Spinal cord (tissue), 10 donors: ENCODE results near the gene SFSWAP. TPM values are rescaled to one million over a fixed set of nuclear protein-coding genes. Genes with fewer than 3 reads are reported as not detected.

ENCODE experiments used
- DNase-seq, 6 donors: peaks; one replicate each; pipeline versions ENCODE4 v3.0.0 to v3.0.0-alpha.2; 2013 to 2015; ENCODE audit warnings: low spot score in 6 of 6, low read depth in 4 of 6
- H3K27ac ChIP-seq: one replicate; pipeline ENCODE4 v1.5.1; 2013; ENCODE audit warnings: low read depth, low read length, control low read depth
- H3K27me3 ChIP-seq: one replicate; pipeline ENCODE4 v1.6.1; 2013; ENCODE audit warnings: low read length; ENCODE audit not compliant: control insufficient read depth, insufficient read depth
- H3K36me3 ChIP-seq: one replicate; pipeline ENCODE4 v1.6.1; 2013; ENCODE audit warnings: low read length; ENCODE audit not compliant: control insufficient read depth, insufficient read depth
- H3K4me1 ChIP-seq: one replicate; pipeline ENCODE4 v1.6.1; 2013; ENCODE audit warnings: low read length; ENCODE audit not compliant: control insufficient read depth, insufficient read depth
- H3K4me3 ChIP-seq: one replicate; pipeline ENCODE4 v1.5.1; 2013; ENCODE audit warnings: low read depth, low read length, control low read depth
- H3K9me3 ChIP-seq: one replicate; pipeline ENCODE4 v1.6.1; 2013; ENCODE audit warnings: low read length; ENCODE audit not compliant: control insufficient read depth, insufficient read depth
- WGBS: methylation state at CpG from one replicate; pipeline ENCODE4 v1.1.5; 2013; ENCODE audit warnings: missing lambda C conversion rate; ENCODE audit not compliant: insufficient coverage; 5-methylcytosine and 5-hydroxymethylcytosine counted together
- polyA plus RNA-seq, 2 donors: library from polyadenylated mRNA; unstranded; fragments of 120-200 nt; gene quantifications; one replicate each; pipeline ENCODE4 v1.2.1, GENCODE V29; 2013; ENCODE audit not compliant: insufficient read length in 2 of 2
- total RNA-seq, 2 donors: library from RNA; depleted of rRNA in 1 of 2; stranded (reverse); fragments of 120-200 nt in 1 of 2; fragments of >200 nt in 1 of 2; gene quantifications; one replicate each; pipeline versions ENCODE4 v1.2.3 to v1.2.4, GENCODE V29; 2013 to 2014
- donor health status: healthy.

SFSWAP gene
- total and polyA plus RNA-seq, 4 donors, result 20.1 to 78.6 (median 47.1) TPM

DNA sequence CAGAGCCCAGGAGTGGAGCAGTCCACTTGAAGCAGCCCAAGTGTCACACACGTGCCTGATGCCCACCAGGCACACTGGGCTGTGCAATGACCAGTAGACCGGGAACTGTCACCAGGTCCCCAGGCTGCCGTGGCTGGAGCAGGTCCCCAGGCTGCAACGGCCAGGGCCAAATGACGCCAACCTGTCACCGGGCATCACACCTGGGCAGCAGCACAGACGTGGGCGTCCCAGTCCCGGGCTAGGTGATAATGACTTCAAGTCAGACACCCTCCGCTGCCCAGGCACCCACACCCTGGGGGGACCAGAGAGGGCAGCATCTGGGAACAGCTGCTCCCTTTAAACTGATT, 86.7 kb downstream of the SFSWAP start:
- WGBS, result 91% methylated on average over 10 of the region's 10 CpGs
- Histone ChIP-seq H3K27ac (no peak overlapping the region), H3K4me1 (peaks cover 6% of the 10 kb centered on the region), H3K9me3 (no peaks in the 10 kb centered on the region), H3K36me3 (peaks cover 85% of the 10 kb centered on the region), H3K4me3 (no peak overlapping the region), H3K27me3 (no peaks in the 10 kb centered on the region)
- DNase-seq, result no peak

DNA sequence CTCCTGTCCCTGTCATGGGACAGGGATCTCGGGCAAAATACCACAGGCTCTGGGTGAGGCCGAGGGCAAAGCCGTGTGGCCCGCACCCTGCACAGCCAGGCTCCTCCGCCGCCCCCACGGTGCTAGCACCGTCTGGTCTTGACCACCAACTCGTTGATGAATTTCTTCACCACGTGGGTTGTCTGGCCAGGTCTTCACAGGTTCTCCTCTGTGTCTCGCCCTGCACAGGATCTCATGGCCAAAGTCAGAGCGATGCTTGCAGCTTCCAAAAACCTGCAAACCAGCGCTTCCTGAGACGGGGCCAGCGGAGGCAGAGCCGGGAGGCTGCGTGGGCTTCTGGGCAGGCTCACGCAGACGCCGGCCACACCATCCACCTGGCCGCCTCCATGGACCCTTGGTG, 88.3 kb downstream of the SFSWAP start:
- Histone ChIP-seq H3K36me3 (peaks cover 81% of the 10 kb centered on the region), H3K27ac (no peak overlapping the region), H3K4me1 (peaks cover 6% of the 10 kb centered on the region), H3K27me3 (no peaks in the 10 kb centered on the region), H3K9me3 (no peaks in the 10 kb centered on the region), H3K4me3 (no peak overlapping the region)
- 94% methylated on average over 18 of the region's 21 CpGs for WGBS
- DNase-seq, result no peak

DNA sequence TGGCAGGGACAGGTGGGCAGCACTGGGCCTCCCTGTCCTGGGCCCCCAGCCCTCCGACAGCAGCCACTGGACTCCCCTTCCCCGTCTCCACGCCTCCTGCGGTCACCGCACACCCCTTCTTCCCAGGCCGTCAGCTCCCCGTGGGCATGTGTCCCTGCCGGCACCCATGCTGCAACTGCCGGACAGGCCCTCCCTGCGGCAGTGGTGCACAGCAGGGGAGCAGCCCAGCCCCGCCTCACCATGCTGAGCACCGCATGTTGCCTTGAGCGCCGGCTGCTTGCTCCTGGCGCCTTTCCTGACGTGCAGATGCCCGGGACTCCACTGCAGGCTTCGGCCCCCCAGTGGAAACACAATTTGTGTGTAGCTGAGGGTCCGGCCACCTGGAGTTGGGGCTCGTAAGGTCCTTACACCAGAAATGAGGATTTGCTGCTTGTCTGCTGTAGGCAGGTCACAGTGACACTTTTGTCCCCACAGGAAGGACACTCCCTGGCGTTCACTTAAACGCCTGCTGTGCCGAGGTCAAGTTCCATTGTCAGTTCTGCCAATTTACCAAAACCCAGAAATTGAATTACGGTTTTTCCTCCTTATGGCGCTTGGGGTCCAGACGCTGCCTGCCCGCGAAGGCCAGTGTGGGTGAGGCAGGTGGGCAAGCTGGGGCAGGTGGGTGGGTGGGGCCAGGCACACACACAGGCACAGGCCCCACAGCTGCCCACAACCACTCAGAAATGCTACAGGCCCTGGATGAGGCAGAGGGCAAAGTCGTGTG, 89.1 kb downstream of the SFSWAP start:
- H3K27me3 ChIP-seq, result no peaks in the 10 kb centered on the region
- peaks cover 6% of the 10 kb centered on the region for H3K4me1 ChIP-seq
- H3K9me3 ChIP-seq, result no peaks in the 10 kb centered on the region
- H3K36me3 ChIP-seq, result peaks cover 74% of the 10 kb centered on the region
- H3K4me3 ChIP-seq, result no peak overlapping the region
- DNase-seq, result no peak
- H3K27ac ChIP-seq, result no peak overlapping the region
- WGBS, result 84% methylated on average over 19 of the region's 29 CpGs

DNA sequence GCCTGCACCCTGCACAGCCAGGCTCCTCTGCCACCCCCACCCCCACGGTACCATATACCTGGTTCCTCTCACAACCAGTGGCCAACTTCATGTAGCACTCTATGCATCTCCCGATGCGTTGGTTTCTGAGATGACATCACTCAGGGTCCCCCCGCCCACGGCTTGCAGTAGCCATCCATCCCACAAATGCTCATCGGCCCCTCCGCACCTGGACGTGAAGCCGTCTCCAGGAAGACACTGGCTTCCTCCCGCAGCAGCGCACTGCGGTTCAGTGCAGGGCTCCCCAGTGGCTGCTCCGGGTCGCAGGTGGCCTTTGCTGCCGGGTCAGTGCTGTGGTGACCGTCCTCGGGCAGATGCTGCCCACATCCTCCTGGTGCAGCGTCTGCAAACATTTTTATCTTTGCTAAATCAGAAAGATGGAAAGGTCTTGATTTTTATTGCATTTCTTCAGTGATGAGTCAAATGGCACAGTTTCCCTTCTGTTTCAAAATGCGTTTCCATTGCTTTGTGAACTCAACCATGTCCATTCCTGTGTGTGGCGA, 89.8 kb downstream of the SFSWAP start:
- peaks cover 67% of the 10 kb centered on the region for H3K36me3 ChIP-seq
- DNase-seq, result no peak
- no peaks in the 10 kb centered on the region for H3K9me3 ChIP-seq
- H3K4me1 ChIP-seq, result no peaks in the 10 kb centered on the region
- H3K4me3 ChIP-seq, result no peak overlapping the region
- WGBS, result 90% methylated on average over 17 of the region's 20 CpGs
- H3K27me3 ChIP-seq, result no peaks in the 10 kb centered on the region
- H3K27ac ChIP-seq, result no peak overlapping the region

DNA sequence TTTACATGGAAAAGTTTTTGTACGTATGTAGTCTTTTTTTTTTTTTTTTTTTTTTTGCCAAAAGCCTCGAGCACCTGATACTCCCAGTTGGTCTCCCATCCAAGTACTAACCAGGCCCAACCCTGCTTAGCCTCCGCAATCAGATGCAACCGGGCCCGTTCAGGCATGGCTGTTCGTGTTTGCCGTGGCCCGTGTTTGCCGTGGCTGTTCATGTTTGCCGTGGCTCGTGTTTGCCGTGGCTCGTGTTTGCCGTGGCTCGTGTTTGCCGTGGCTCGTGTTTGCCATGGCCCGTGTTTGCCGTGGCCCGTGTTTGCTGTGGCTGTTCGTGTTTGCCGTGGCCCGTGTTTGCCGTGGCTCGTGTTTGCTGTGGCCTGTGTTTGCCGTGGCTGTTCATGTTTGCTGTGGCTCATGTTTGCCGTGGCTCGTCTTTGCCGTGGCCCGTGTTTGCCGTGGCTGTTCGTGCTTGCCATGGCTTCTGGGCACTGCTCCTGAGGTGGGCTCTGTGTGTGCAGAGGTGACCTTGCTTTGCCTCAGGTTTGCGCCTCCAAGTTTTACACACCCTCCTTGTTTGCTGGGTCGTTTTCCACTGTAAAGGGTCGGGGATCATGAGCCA, 90.5 kb downstream of the SFSWAP start:
- Histone ChIP-seq H3K9me3 (no peaks in the 10 kb centered on the region), H3K27me3 (no peaks in the 10 kb centered on the region), H3K4me1 (no peaks in the 10 kb centered on the region), H3K36me3 (peaks cover 61% of the 10 kb centered on the region), H3K4me3 (no peak overlapping the region), H3K27ac (no peak overlapping the region)
- no peak for DNase-seq
- WGBS, result 70% methylated on average over 30 of the region's 35 CpGs

DNA sequence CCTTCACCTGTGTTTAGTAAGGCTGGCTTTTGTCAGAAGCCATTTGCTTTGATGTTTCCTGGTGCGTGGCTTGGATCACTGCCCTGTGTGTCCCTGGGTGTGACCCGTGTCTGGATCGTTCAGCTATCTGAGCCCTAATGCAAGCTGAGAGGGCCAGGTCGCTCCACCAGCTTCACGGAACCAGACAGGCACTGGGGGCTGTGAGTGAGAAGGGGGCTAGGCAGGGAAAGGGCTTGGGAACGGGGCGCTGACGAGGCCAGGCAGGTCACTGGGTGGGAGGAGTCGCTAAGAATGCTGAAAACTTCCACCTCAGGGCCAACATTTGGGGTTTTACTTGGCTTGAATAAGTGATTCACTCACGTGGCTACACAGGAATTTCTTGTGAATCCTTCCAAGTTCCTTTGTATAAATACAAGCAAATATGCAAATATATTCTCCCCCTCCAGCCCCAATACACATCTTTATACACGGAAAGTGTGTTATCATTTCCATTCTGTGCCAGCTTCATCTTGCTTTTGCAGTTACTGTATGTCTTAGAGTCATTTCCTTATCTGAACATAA, 93.2 kb downstream of the SFSWAP start:
- peak in 1 of 6 donors; percentile 39 for DNase-seq
- no peak overlapping the region for H3K4me3 ChIP-seq
- H3K27ac ChIP-seq, result no peak overlapping the region
- no peaks in the 10 kb centered on the region for H3K9me3 ChIP-seq
- H3K4me1 ChIP-seq, result no peaks in the 10 kb centered on the region
- peaks cover 37% of the 10 kb centered on the region for H3K36me3 ChIP-seq
- WGBS, result 53% methylated on average over 8 of the region's 11 CpGs
- H3K27me3 ChIP-seq, result no peaks in the 10 kb centered on the region

DNA sequence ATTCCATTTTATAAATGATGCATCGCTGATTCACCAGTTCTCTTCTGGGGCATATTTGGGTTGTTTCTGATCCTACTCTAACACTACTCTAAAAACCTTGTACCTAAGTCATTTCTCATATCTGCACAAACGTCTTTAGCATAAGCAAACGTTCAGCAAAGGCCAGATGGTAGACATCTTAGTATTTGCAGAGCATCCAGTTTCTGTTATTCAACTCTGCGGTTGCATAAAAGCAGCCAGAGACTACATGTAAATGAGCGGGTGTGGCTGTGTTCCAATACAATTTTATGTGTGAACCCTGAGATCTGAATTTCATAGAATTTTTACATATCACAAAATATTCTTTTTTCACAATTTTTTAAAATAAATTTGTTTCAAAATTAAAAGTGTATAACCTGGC, 94.5 kb downstream of the SFSWAP start:
- no peak for DNase-seq
- Histone ChIP-seq H3K27ac (no peak overlapping the region), H3K4me1 (no peaks in the 10 kb centered on the region), H3K9me3 (no peaks in the 10 kb centered on the region), H3K27me3 (no peaks in the 10 kb centered on the region), H3K4me3 (no peak overlapping the region), H3K36me3 (peaks cover 23% of the 10 kb centered on the region)
- WGBS, result 100% methylated on average over 1 of the region's 5 CpGs

DNA sequence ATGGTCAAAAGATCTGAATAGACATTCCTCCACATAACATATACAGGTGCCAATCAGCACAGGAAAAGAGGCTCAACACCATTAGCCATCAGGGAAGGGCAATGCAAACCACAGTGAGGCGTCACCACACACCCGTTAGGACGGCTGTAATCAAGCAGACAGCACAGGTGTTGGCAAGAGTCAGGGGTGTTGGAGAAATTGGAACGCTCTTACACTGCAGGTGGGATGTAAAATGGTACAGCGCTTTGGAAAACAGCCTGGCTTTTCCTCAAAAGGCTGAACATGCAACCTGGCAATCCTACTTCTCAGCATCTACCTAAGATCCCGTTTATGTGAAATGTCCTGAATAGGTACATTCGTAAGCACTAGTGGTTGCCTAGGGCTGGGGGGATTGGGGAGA, 95.8 kb downstream of the SFSWAP start:
- Histone ChIP-seq H3K36me3 (peaks cover 13% of the 10 kb centered on the region), H3K9me3 (no peaks in the 10 kb centered on the region), H3K4me3 (no peak overlapping the region), H3K4me1 (peaks cover 3% of the 10 kb centered on the region), H3K27ac (no peak overlapping the region), H3K27me3 (no peaks in the 10 kb centered on the region)
- 76% methylated on average over 5 of the region's 7 CpGs for WGBS
- DNase-seq, result peak in 1 of 6 donors; percentile 51

DNA sequence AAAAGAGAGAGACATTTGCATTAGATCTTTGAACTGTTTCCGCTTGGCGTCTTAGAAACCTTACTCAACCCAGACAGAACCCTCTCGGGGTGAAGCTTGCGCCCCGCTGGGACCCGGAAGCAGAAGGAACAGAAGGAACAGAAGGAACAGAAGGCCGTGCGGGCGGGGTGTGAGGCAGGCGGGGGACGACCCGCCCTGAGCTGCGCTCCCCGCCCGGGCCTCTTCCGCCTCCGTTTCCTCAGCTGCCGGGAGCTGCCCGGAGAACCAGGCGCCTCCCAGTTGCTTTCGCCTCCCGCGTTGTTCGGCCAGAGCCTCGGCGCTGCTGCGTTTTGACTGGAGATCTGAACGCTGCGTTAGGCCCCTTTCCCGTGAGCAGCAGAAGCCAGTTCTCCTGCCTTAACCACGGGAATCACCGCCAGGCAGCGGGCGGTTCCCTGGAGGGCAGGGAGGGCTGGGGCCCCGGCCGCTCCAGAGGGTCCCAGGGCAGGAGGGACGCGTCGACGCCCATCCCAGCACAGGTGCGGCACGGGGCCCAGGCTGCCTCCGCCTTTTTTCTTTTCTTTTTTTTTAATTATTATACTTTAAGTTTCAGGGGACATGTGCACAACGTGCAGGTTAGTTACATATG, 98.0 kb downstream of the SFSWAP start:
- no peak for DNase-seq

More for the DNA sequence above, 98.0 kb downstream of the SFSWAP start:
- no peak overlapping the region for H3K27ac ChIP-seq
- peaks cover 3% of the 10 kb centered on the region for H3K4me1 ChIP-seq
- no peaks in the 10 kb centered on the region for H3K36me3 ChIP-seq
- WGBS, result 76% methylated on average over 37 of the region's 44 CpGs
- no peaks in the 10 kb centered on the region for H3K27me3 ChIP-seq
- H3K4me3 ChIP-seq, result no peak overlapping the region
- peaks cover 2% of the 10 kb centered on the region for H3K9me3 ChIP-seq
